ENCODE results near the gene SCLY.

Gene SCLY

GRCh38 chr2:238122287-238123217 is 61.8 kb downstream of the SCLY start:
- H3K27ac ChIP-seq = no peak overlapping the region
- TF ChIP-seq ZFX (IDR thresholded peaks at IDR 0.05; ENCODE audit: borderline replicate concordance) = no peak
- TF ChIP-seq CTCF (IDR thresholded peaks at IDR 0.05) = no peak

GRCh38 chr2:238123218-238123971 is 62.6 kb downstream of the SCLY start:
- no peak overlapping the region for H3K27ac ChIP-seq
- TF ChIP-seq CTCF (IDR thresholded peaks at IDR 0.05) = no peak
- no peak for TF ChIP-seq ZFX (IDR thresholded peaks at IDR 0.05; ENCODE audit: borderline replicate concordance)

GRCh38 chr2:238123991-238124470 is 63.2 kb downstream of the SCLY start:
- no peak for TF ChIP-seq CTCF (IDR thresholded peaks at IDR 0.05)
- TF ChIP-seq ZFX (IDR thresholded peaks at IDR 0.05; ENCODE audit: borderline replicate concordance) = no peak
- H3K27ac ChIP-seq = no peak overlapping the region

- TF ChIP-seq ZFX (IDR thresholded peaks at IDR 0.05; ENCODE audit: borderline replicate concordance) = no peak
- TF ChIP-seq CTCF (IDR thresholded peaks at IDR 0.05) = no peak
- H3K27ac ChIP-seq = no peak overlapping the region
Observed at GRCh38 chr2:238124488-238125126, 63.8 kb downstream of the SCLY start.

- TF ChIP-seq ZFX (IDR thresholded peaks at IDR 0.05; ENCODE audit: borderline replicate concordance) = no peak
- TF ChIP-seq CTCF (IDR thresholded peaks at IDR 0.05) = no peak
- no peak overlapping the region for H3K27ac ChIP-seq
Observed at GRCh38 chr2:238125127-238125885, 64.5 kb downstream of the SCLY start.

GRCh38 chr2:238126338-238126737 is 65.5 kb downstream of the SCLY start:
- TF ChIP-seq CTCF (IDR thresholded peaks at IDR 0.05) (no peak), ZFX (IDR thresholded peaks at IDR 0.05; ENCODE audit: borderline replicate concordance) (no peak)
- no peak overlapping the region for H3K27ac ChIP-seq
